GM12878 (cell line): ENCODE data around the gene FBXW8. TPM values are rescaled to one million over a fixed set of nuclear protein-coding genes. Genes with fewer than 3 reads are reported as not detected.

Experiments
- ATAC-seq: fragments of 200-7000 bp; cut with Tn5 transposase; 3 replicates; pipeline ENCODE4 v1.9.1; 2020; ENCODE audit warnings: mild to moderate bottlenecking, moderate library complexity
- BruUV-seq: library from RNA; stranded (reverse); fragments of 400-500 nt; replicated peaks from 2 replicates; lab custom pipeline; 2021; lab: Mats Ljungman, UMichigan
- CTCF ChIA-PET: fragments of 300-600 bp; sonication (Branson Sonifier 250); formaldehyde crosslinking; extraction: SDS; loops from one replicate; lab custom pipeline; 2021; ENCODE audit warnings: inconsistent platforms; lab: Yijun Ruan, JAX
- POLR2A ChIA-PET: fragments of 350-600 bp; formaldehyde crosslinking; extraction: SDS; loops from one replicate; lab custom pipeline; 2021; ENCODE audit warnings: inconsistent platforms; lab: Charles Lee
- RAD21 ChIA-PET: fragments of 300-600 bp; sonication (Branson Sonifier 250); formaldehyde crosslinking; loops from one replicate; lab custom pipeline; 2023; ENCODE audit warnings: antibody characterized with exemption; ENCODE audit not compliant: unreplicated experiment; lab: Charles Lee
- SMC1A ChIA-PET: fragments of 300-600 bp; sonication (Branson Sonifier 250); formaldehyde crosslinking; loops from one replicate; lab custom pipeline; 2023; ENCODE audit not compliant: unreplicated experiment, uncharacterized antibody; lab: Charles Lee
- DNase-seq: peaks from one replicate; pipeline ENCODE4 v3.0.0-alpha.2; 2011; ENCODE audit warnings: low read depth, low spot score
- FAIRE-seq: peaks from 3 replicates; lab custom pipeline; 2011; peaks lifted over from hg19 to GRCh38; lab: Jason Lieb, UNC
- H2AFZ ChIP-seq: 2 replicates; pipeline ENCODE4 v1.6.0; 2011; ENCODE audit warnings: low read depth, low read length, control low read depth; ENCODE audit not compliant: control insufficient read depth
- H3K27ac ChIP-seq: 2 replicates; pipeline ENCODE4 v1.5.1; 2011; ENCODE audit warnings: control low read depth; ENCODE audit not compliant: control insufficient read depth, insufficient read depth
- H3K27me3 ChIP-seq, 2 experiments: replicated peaks in 1 of 2; 2 replicates each; pipeline versions ENCODE4 v1.6.0 to v1.6.1; 2011; ENCODE audit warnings: low read length in 1 of 2; ENCODE audit not compliant: control insufficient read depth in 2 of 2, insufficient read depth in 2 of 2
- H3K36me3 ChIP-seq, 2 experiments: 2 replicates each; pipeline ENCODE4 v1.5.1; 2011; ENCODE audit warnings: low read length in 1 of 2; ENCODE audit not compliant: control insufficient read depth in 2 of 2, insufficient read depth in 2 of 2
- H3K4me1 ChIP-seq: 2 replicates; pipeline ENCODE4 v1.6.1; 2011; ENCODE audit warnings: mild to moderate bottlenecking, low read length, moderate library complexity, mixed read lengths; ENCODE audit not compliant: control insufficient read depth, insufficient read depth
- H3K4me2 ChIP-seq: 2 replicates; pipeline ENCODE4 v1.6.0; 2011; ENCODE audit warnings: control low read depth; ENCODE audit not compliant: control insufficient read depth, insufficient read depth
- H3K4me3 ChIP-seq: fragments of 200-600 bp; sonication (generic); 2 replicates; pipeline ENCODE4 v1.5.1; 2016
- H3K79me2 ChIP-seq: 2 replicates; pipeline ENCODE4 v1.6.0; 2011; ENCODE audit warnings: low read length; ENCODE audit not compliant: control insufficient read depth, insufficient read depth
- H3K9ac ChIP-seq: 2 replicates; pipeline ENCODE4 v1.8.0; 2011; ENCODE audit warnings: low read length, control low read depth, mixed read lengths; ENCODE audit not compliant: control insufficient read depth, insufficient read depth
- H3K9me3 ChIP-seq: replicated peaks from 3 replicates; pipeline ENCODE4 v1.5.1; 2011; ENCODE audit warnings: mild to moderate bottlenecking, low read length; ENCODE audit not compliant: control insufficient read depth, insufficient read depth
- H4K20me1 ChIP-seq: 2 replicates; pipeline ENCODE4 v1.6.0; 2011; ENCODE audit not compliant: control insufficient read depth, insufficient read depth
- BACH1 ChIP-seq: fragments of 450-650 bp; IDR thresholded peaks from 2 replicates; pipeline ENCODE4 v1.6.1; 2017; ENCODE audit warnings: mild to moderate bottlenecking, borderline replicate concordance
- GATAD2B ChIP-seq: fragments of 450-650 bp; conservative IDR thresholded peaks from 2 replicates; pipeline ENCODE4 v1.6.1; 2017; ENCODE audit warnings: low read depth, mild to moderate bottlenecking, moderate library complexity
- HDAC6 ChIP-seq: fragments of 200-600 bp; sonication (generic); IDR thresholded peaks from one replicate; pipeline ENCODE4 v1.8.0; 2017; ENCODE audit warnings: antibody characterized with exemption; ENCODE audit not compliant: unreplicated experiment
- MAX ChIP-seq: IDR thresholded peaks from 2 replicates; pipeline ENCODE4 v1.6.1; 2012; ENCODE audit warnings: low read depth, low read length, improper control_type of control experiment
- MTA3 ChIP-seq: IDR thresholded peaks from 2 replicates; pipeline ENCODE4 v1.6.1; 2012; ENCODE audit warnings: low read length, inconsistent platforms, borderline replicate concordance
- MXI1 ChIP-seq: fragments of 150-350 bp; IDR thresholded peaks from 2 replicates; pipeline ENCODE4 v1.6.1; 2011; ENCODE audit warnings: low read depth, mild to moderate bottlenecking, inconsistent platforms, low read length, improper control_type of control experiment
- NRF1 ChIP-seq: conservative IDR thresholded peaks from 2 replicates; pipeline ENCODE4 v1.6.1; 2011; ENCODE audit warnings: mild to moderate bottlenecking, low read depth, low read length, improper control_type of control experiment
- SRF ChIP-seq, 2 experiments: IDR thresholded peaks; 2 replicates each; pipeline ENCODE4 v1.6.1; 2011; ENCODE audit warnings: low read depth in 2 of 2, low read length in 2 of 2, mild to moderate bottlenecking in 1 of 2, moderate library complexity in 1 of 2
- WRNIP1 ChIP-seq: IDR thresholded peaks from 2 replicates; pipeline ENCODE4 v1.6.1; 2011; ENCODE audit warnings: low read depth, low read length, improper control_type of control experiment, borderline replicate concordance
- WGBS: methylation state at CpG from one replicate; pipeline ENCODE4 v1.1.6; 2016; ENCODE audit warnings: low lambda C conversion rate; ENCODE audit not compliant: insufficient replicate concordance, insufficient coverage; ENCODE audit errors: missing lambda C conversion rate; 5-methylcytosine and 5-hydroxymethylcytosine counted together
- in situ Hi-C: fragments of 300-500 bp; cut with MboI; formaldehyde crosslinking; loops from 9 replicates; pipeline ENCODE4 v1.14.3; 2018; ENCODE audit warnings: mixed read lengths
- intact Hi-C: fragments of 100-400 bp; cut with micrococcal nuclease; formaldehyde crosslinking; loops from one replicate; pipeline ENCODE4 v1.14.2; 2022; ENCODE audit not compliant: unreplicated experiment
- polyA plus RNA-seq, 11 experiments: library from polyadenylated mRNA; depleted of rRNA in 4 of 11; unstranded in 6 of 11; stranded (reverse) in 5 of 11; fragments of >200 nt; fragmentation: Nextera tagmentation in 4 of 11; fragmentation: Illumina TruSeq in 1 of 11; extraction: Ambion mirVana in 4 of 11; extraction: Trizol in 1 of 11; gene quantifications; 1 replicate in 1 of 11; 2 replicates in 10 of 11; pipeline versions ENCODE4 v1.2.1 to v1.2.3, GENCODE V29; 2011 to 2016; ENCODE audit warnings: inconsistent platforms in 2 of 11, missing spikeins in 2 of 11, low read depth in 1 of 11
- total RNA-seq, 4 experiments: library from RNA; depleted of rRNA in 3 of 4; stranded (reverse); fragments of >200 nt in 3 of 4; fragmentation: Illumina TruSeq in 1 of 4; extraction: Trizol in 1 of 4; gene quantifications; 2 replicates each; pipeline versions ENCODE4 v1.2.1 to v1.2.3, GENCODE V29; 2013 to 2021
- TF ChIP-seq, protein P1 (sequence below): fragments of 450-650 bp; IDR thresholded peaks from 2 replicates; pipeline ENCODE4 v1.6.1; 2018; ENCODE audit warnings: borderline replicate concordance, mild to moderate bottlenecking; ENCODE audit not compliant: partially characterized antibody
- TF ChIP-seq, protein P2 (sequence below): fragments of 450-650 bp; IDR thresholded peaks from 2 replicates; pipeline ENCODE4 v1.6.1; 2017; ENCODE audit warnings: antibody characterized with exemption, mild to moderate bottlenecking, moderate library complexity

Gene FBXW8
- total and polyA plus RNA-seq, 10 of the 15 experiments (the other 5 are each of a cell fraction or from before 2014, with no cell fraction given), result 0.49 to 7.5 (median 4.4) TPM

GRCh38 chr12:116962197-116962596 is 51.4 kb downstream of the FBXW8 start:
- ATAC-seq (no peak), FAIRE-seq (no peak), DNase-seq (no peak)
- H3K79me2 ChIP-seq, result no peaks in the 10 kb centered on the region
- ChIA-PET CTCF (no interaction called here), POLR2A (no interaction called here), RAD21 (no interaction called here), SMC1A (interaction anchor here (1.2 kb wide), 1 partner anchor 19 kb away, joined by 3 read pairs; no protein-coding TSS in a partner anchor)
- in situ Hi-C loops (no loop called here), intact Hi-C loops (no loop called here)
- H3K4me1 ChIP-seq, result peaks cover 32% of the 10 kb centered on the region
- peak overlapping the region; percentile 38; the same call in 1 of the 2 replicates for H3K4me3 ChIP-seq
- H3K9ac ChIP-seq, result no peak overlapping the region
- no TSS peak for BruUV-seq
- no peak overlapping the region for H2AFZ ChIP-seq
- no peak overlapping the region for H3K27ac ChIP-seq
- H3K9me3 ChIP-seq, result no peaks in the 10 kb centered on the region
- no peaks in the 10 kb centered on the region for H3K27me3 ChIP-seq
- no peak for TF ChIP-seq MXI1
- WGBS, result 25% methylated on average over 4 of the region's 4 CpGs
- H4K20me1 ChIP-seq, result no peaks in the 10 kb centered on the region; the same call in 1 of the 2 replicates
- peak overlapping the region; percentile 34; the same call in 1 of the 2 replicates for H3K4me2 ChIP-seq
- no peaks in the 10 kb centered on the region; a peak in 1 of 4 replicates for H3K36me3 ChIP-seq

- POLR2A ChIA-PET, result no interaction called here
- Histone ChIP-seq H3K36me3 (no peaks in the 10 kb centered on the region; a peak in 1 of 4 replicates), H3K9ac (no peak overlapping the region), H3K79me2 (no peaks in the 10 kb centered on the region), H3K4me2 (no peak overlapping the region), H3K4me1 (peaks cover 32% of the 10 kb centered on the region), H4K20me1 (no peaks in the 10 kb centered on the region; the same call in 1 of the 2 replicates), H2AFZ (no peak overlapping the region), H3K27ac (no peak overlapping the region), H3K4me3 (no peak overlapping the region), H3K27me3 (no peaks in the 10 kb centered on the region), H3K9me3 (no peaks in the 10 kb centered on the region)
- in situ Hi-C loops (no loop called here), intact Hi-C loops (no loop called here)
- CTCF ChIA-PET, result no interaction called here
- BruUV-seq, result no TSS peak
- no peak for DNase-seq
- WGBS, result 97% methylated on average over 9 of the region's 9 CpGs
- RAD21 ChIA-PET, result no interaction called here
- SMC1A ChIA-PET, result interaction anchor here (1.2 kb wide), 1 partner anchor 19 kb away, joined by 3 read pairs; no protein-coding TSS in a partner anchor
- no peak for ATAC-seq
- FAIRE-seq, result no peak
- TF ChIP-seq MAX (no peak), WRNIP1 (no peak), BACH1 (no peak), HDAC6 (no peak), MTA3 (no peak), NRF1 (no peak), SRF (IDR thresholded peaks at IDR 0.05; ENCODE audit: low read depth in 2 of 2, low read length in 2 of 2) (no peak), GATAD2B (no peak)
- TF ChIP-seq, protein P1, sequence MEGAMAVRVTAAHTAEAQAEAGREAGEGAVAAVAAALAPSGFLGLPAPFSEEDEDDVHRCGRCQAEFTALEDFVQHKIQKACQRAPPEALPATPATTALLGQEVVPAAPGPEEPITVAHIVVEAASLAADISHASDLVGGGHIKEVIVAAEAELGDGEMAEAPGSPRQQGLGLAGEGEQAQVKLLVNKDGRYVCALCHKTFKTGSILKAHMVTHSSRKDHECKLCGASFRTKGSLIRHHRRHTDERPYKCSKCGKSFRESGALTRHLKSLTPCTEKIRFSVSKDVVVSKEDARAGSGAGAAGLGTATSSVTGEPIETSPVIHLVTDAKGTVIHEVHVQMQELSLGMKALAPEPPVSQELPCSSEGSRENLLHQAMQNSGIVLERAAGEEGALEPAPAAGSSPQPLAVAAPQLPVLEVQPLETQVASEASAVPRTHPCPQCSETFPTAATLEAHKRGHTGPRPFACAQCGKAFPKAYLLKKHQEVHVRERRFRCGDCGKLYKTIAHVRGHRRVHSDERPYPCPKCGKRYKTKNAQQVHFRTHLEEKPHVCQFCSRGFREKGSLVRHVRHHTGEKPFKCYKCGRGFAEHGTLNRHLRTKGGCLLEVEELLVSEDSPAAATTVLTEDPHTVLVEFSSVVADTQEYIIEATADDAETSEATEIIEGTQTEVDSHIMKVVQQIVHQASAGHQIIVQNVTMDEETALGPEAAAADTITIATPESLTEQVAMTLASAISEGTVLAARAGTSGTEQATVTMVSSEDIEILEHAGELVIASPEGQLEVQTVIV, result no peak
- TF ChIP-seq, protein P2, sequence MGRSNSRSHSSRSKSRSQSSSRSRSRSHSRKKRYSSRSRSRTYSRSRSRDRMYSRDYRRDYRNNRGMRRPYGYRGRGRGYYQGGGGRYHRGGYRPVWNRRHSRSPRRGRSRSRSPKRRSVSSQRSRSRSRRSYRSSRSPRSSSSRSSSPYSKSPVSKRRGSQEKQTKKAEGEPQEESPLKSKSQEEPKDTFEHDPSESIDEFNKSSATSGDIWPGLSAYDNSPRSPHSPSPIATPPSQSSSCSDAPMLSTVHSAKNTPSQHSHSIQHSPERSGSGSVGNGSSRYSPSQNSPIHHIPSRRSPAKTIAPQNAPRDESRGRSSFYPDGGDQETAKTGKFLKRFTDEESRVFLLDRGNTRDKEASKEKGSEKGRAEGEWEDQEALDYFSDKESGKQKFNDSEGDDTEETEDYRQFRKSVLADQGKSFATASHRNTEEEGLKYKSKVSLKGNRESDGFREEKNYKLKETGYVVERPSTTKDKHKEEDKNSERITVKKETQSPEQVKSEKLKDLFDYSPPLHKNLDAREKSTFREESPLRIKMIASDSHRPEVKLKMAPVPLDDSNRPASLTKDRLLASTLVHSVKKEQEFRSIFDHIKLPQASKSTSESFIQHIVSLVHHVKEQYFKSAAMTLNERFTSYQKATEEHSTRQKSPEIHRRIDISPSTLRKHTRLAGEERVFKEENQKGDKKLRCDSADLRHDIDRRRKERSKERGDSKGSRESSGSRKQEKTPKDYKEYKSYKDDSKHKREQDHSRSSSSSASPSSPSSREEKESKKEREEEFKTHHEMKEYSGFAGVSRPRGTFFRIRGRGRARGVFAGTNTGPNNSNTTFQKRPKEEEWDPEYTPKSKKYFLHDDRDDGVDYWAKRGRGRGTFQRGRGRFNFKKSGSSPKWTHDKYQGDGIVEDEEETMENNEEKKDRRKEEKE, result no peak
Measured at GRCh38 chr12:116962783-116963356, 52.1 kb downstream of the FBXW8 start.
